Keratinocyte (primary cell): ENCODE measurements around the gene PEX11G. TPM values are rescaled to one million over a fixed set of nuclear protein-coding genes. Genes with fewer than 3 reads are reported as not detected.

Experiments used
- DNase-seq: peaks from one replicate; pipeline ENCODE4 v3.0.0-alpha.2; 2011; ENCODE audit warnings: low read depth, missing footprints, low spot score
- FAIRE-seq: peaks from 2 replicates; lab custom pipeline; 2011; peaks lifted over from hg19 to GRCh38; lab: Jason Lieb, UNC
- H2AFZ ChIP-seq: 2 replicates; pipeline ENCODE4 v1.6.0; 2012; ENCODE audit warnings: low read length, control low read depth, inconsistent platforms; ENCODE audit not compliant: control insufficient read depth
- H3K27ac ChIP-seq: 2 replicates; pipeline ENCODE4 v1.5.1; 2011; ENCODE audit warnings: low read length; ENCODE audit not compliant: control insufficient read depth, insufficient read depth
- H3K27me3 ChIP-seq: 3 replicates; pipeline ENCODE4 v1.6.0; 2011; ENCODE audit warnings: low read length; ENCODE audit not compliant: control insufficient read depth, insufficient read depth; ENCODE audit errors: extremely low read depth
- H3K36me3 ChIP-seq, 2 experiments: 2 replicates in 1 of 2; 3 replicates in 1 of 2; pipeline ENCODE4 v1.5.1; 2011; ENCODE audit warnings: low read length in 2 of 2, mild to moderate bottlenecking in 1 of 2; ENCODE audit not compliant: control insufficient read depth in 2 of 2, insufficient read depth in 2 of 2; ENCODE audit errors: extremely low read depth in 1 of 2
- H3K4me1 ChIP-seq: 3 replicates; pipeline ENCODE4 v1.5.1; 2011; ENCODE audit warnings: low read length; ENCODE audit not compliant: control insufficient read depth, insufficient read depth; ENCODE audit errors: extremely low read depth
- H3K4me2 ChIP-seq: 3 replicates; pipeline ENCODE4 v1.6.0; 2011; ENCODE audit warnings: low read depth, low read length; ENCODE audit not compliant: control insufficient read depth, insufficient read depth; ENCODE audit errors: extremely low read depth
- H3K4me3 ChIP-seq, 3 experiments: fragments of 200-600 bp in 1 of 3; sonication (generic) in 1 of 3; 2 replicates in 2 of 3; 3 replicates in 1 of 3; pipeline ENCODE4 v1.5.1; 2011 to 2016; ENCODE audit warnings: low read length in 3 of 3, mild to moderate bottlenecking in 3 of 3, control low read depth in 2 of 3, inconsistent platforms in 1 of 3, low read depth in 1 of 3, mixed read lengths in 1 of 3, mixed run types in 1 of 3, moderate library complexity in 1 of 3; ENCODE audit not compliant: control insufficient read depth in 2 of 3, insufficient read depth in 2 of 3; ENCODE audit errors: extremely low read depth in 1 of 3
- H3K79me2 ChIP-seq: 2 replicates; pipeline ENCODE4 v1.6.0; 2012; ENCODE audit warnings: low read length; ENCODE audit not compliant: control insufficient read depth, insufficient read depth
- H3K9ac ChIP-seq: 3 replicates; pipeline ENCODE4 v1.6.0; 2011; ENCODE audit warnings: low read length; ENCODE audit not compliant: control insufficient read depth, insufficient read depth; ENCODE audit errors: extremely low read depth
- H3K9me1 ChIP-seq: 3 replicates; pipeline ENCODE4 v1.6.0; 2011; ENCODE audit warnings: low read length; ENCODE audit not compliant: control insufficient read depth, insufficient read depth; ENCODE audit errors: extremely low read depth
- H3K9me3 ChIP-seq: 2 replicates; pipeline ENCODE4 v1.5.1; 2012; ENCODE audit warnings: low read depth, low read length; ENCODE audit not compliant: control insufficient read depth
- H4K20me1 ChIP-seq: 3 replicates; pipeline ENCODE4 v1.6.0; 2011; ENCODE audit warnings: low read length; ENCODE audit not compliant: control insufficient read depth, insufficient read depth; ENCODE audit errors: extremely low read depth
- EZH2 ChIP-seq: IDR thresholded peaks from one replicate; pipeline ENCODE4 v1.6.1; 2012; ENCODE audit warnings: inconsistent platforms, mild to moderate bottlenecking, low read length, moderate library complexity
- dilution Hi-C: fragments of 300-500 bp; cut with MboI; formaldehyde crosslinking; loops from one replicate; pipeline ENCODE4 v1.7.0; 2020; ENCODE audit warnings: low sequenced_read_pairs; ENCODE audit not compliant: extremely low pct_ligation_motif_present
- polyA plus RNA-seq, 5 experiments: library from polyadenylated mRNA; depleted of rRNA in 3 of 5; stranded (reverse) in 3 of 5; stranded (forward) in 1 of 5; unstranded in 1 of 5; fragments of >200 nt; gene quantifications; 1 replicate in 1 of 5; 2 replicates in 3 of 5; 3 replicates in 1 of 5; pipeline versions ENCODE4 v1.2.1 to v1.2.3, GENCODE V29; 2011 to 2012; ENCODE audit warnings: missing spikeins in 2 of 5, low read depth in 1 of 5, low replicate concordance in 1 of 5
- TF ChIP-seq, protein P1 (sequence below), 3 experiments: IDR thresholded peaks in 1 of 3; conservative IDR thresholded peaks in 1 of 3; optimal IDR thresholded peaks in 1 of 3; 2 replicates in 2 of 3; 3 replicates in 1 of 3; pipeline versions ENCODE3 to v1.5.1; 2011; ENCODE audit warnings: low read length in 3 of 3, mild to moderate bottlenecking in 3 of 3, moderate library complexity in 2 of 3, control low read depth in 1 of 3, inconsistent platforms in 1 of 3; ENCODE audit not compliant: insufficient read depth in 2 of 3; ENCODE audit errors: extremely low read depth in 1 of 3

Gene PEX11G
- polyA plus RNA-seq, 1 donor (not counting 4 experiments of a cell fraction or from before 2014, with no cell fraction given) = 1.1 TPM

GRCh38 chr19:7476777-7477494 is 11.9 kb downstream of the PEX11G start:
- Histone ChIP-seq H3K4me3 (no peak overlapping the region), H3K4me1 (peaks cover 15% of the 10 kb centered on the region), H3K36me3 (peaks cover 0 to 3% of the 10 kb centered on the region in 2 experiments), H3K9me1 (no peaks in the 10 kb centered on the region), H3K27ac (no peak overlapping the region), H3K79me2 (no peaks in the 10 kb centered on the region), H4K20me1 (no peaks in the 10 kb centered on the region), H3K9ac (no peak overlapping the region), H3K4me2 (no peak overlapping the region), H2AFZ (no peak overlapping the region), H3K27me3 (no peaks in the 10 kb centered on the region), H3K9me3 (no peaks in the 10 kb centered on the region)
- TF ChIP-seq, protein P1, sequence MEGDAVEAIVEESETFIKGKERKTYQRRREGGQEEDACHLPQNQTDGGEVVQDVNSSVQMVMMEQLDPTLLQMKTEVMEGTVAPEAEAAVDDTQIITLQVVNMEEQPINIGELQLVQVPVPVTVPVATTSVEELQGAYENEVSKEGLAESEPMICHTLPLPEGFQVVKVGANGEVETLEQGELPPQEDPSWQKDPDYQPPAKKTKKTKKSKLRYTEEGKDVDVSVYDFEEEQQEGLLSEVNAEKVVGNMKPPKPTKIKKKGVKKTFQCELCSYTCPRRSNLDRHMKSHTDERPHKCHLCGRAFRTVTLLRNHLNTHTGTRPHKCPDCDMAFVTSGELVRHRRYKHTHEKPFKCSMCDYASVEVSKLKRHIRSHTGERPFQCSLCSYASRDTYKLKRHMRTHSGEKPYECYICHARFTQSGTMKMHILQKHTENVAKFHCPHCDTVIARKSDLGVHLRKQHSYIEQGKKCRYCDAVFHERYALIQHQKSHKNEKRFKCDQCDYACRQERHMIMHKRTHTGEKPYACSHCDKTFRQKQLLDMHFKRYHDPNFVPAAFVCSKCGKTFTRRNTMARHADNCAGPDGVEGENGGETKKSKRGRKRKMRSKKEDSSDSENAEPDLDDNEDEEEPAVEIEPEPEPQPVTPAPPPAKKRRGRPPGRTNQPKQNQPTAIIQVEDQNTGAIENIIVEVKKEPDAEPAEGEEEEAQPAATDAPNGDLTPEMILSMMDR (optimal IDR thresholded peaks at IDR 0.05 in 1 of 3, IDR thresholded peaks at IDR 0.05 in 1 of 3, conservative IDR thresholded peaks at IDR 0.05 in 1 of 3; ENCODE audit: extremely low read depth in 1 of 3, insufficient read depth in 2 of 3, low read length in 3 of 3) = no peak
- no peak for TF ChIP-seq EZH2
- FAIRE-seq = no peak
- dilution Hi-C loops = no loop called here
- no peak for DNase-seq

DNA sequence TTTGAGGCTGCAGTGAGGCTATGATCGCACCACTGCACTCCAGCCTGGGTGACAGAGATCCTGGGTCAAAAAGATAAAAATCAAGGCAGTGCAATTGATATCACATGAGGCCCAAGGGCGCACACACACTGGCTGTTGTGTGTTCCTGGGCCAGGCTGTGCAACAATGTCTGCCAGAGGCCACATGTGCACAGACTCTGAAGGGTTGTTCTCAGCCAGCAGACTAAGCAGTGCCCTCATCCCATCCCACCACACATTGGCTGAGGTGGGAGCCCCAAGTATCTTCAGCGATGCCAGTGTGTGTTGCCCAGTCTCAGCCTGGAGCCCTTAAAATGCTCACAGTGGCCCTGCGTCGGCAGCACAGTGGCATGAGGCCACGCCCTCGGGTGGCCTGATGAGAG is 12.6 kb downstream of the PEX11G start:
- Histone ChIP-seq H3K9me1 (no peaks in the 10 kb centered on the region), H2AFZ (no peak overlapping the region), H3K4me2 (no peak overlapping the region), H3K9ac (no peak overlapping the region), H3K9me3 (no peaks in the 10 kb centered on the region), H3K4me3 (no peak overlapping the region), H3K27me3 (no peaks in the 10 kb centered on the region), H3K79me2 (no peaks in the 10 kb centered on the region), H3K27ac (no peak overlapping the region), H3K36me3 (peaks cover 0 to 6% of the 10 kb centered on the region in 2 experiments), H3K4me1 (peaks cover 15% of the 10 kb centered on the region), H4K20me1 (no peaks in the 10 kb centered on the region)
- dilution Hi-C loops = no loop called here
- no peak for FAIRE-seq
- TF ChIP-seq, protein P1 (optimal IDR thresholded peaks at IDR 0.05 in 1 of 3, IDR thresholded peaks at IDR 0.05 in 1 of 3, conservative IDR thresholded peaks at IDR 0.05 in 1 of 3; ENCODE audit: extremely low read depth in 1 of 3, insufficient read depth in 2 of 3, low read length in 3 of 3) = no peak
- TF ChIP-seq EZH2 = no peak
- no peak for DNase-seq
